Erythroblast (primary cell): ENCODE measurements around the gene OR51A2.

ENCODE experiments used
- GATA1 ChIP-seq: IDR thresholded peaks from 2 replicates; pipeline ENCODE4 v1.6.1; 2011; ENCODE audit warnings: low read depth, mild to moderate bottlenecking, control low read depth, low read length, moderate library complexity
- POLR2A ChIP-seq: IDR thresholded peaks from 2 replicates; pipeline ENCODE4 v1.6.1; 2011; ENCODE audit warnings: mild to moderate bottlenecking, low read length

DNA sequence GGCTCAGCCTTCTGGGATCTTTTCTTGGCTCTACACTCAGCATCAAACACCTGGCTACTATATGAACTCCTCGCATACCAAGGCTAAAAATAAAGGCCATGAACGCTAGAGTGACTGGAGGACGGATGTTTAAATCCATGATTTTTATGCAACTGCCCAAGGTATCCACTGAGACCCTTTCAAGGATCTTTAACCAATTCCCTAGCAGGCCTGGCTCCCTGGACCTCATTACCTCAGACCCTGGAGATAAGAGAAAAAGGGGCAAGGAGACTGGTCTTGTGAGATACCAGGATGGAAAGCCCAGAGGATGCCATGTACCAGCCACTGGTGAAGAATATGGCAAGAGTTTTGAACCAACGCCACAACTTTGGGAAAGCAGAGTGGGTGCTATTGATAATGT lies 36.3 kb downstream of the OR51A2 start, which contains the start of gene OR51G2:
- TF ChIP-seq POLR2A: no peak
- TF ChIP-seq GATA1: no peak
